ENCODE measurements around the gene SLC25A21.

GRCh38 chr14:37215345-37215744 lies 42.9 kb upstream of the SLC25A21 start:
- TF ChIP-seq EZH2 (IDR thresholded peaks at IDR 0.05; ENCODE audit: low read depth, unreplicated experiment) (no peak), CTCF (conservative IDR thresholded peaks at IDR 0.05; ENCODE audit: low read depth in 2 of 2) (no peak), EZH2phosphoT487 (IDR thresholded peaks at IDR 0.05; ENCODE audit: unreplicated experiment) (no peak), POLR2AphosphoS5 (IDR thresholded peaks at IDR 0.05; ENCODE audit: low read depth) (no peak), ZNF462 (CRISPR knock-in tag; IDR thresholded peaks at IDR 0.05) (no peak), CREB1 (CRISPR knock-in tag; IDR thresholded peaks at IDR 0.05; ENCODE audit: low read depth) (no peak), JUNB (IDR thresholded peaks at IDR 0.05; ENCODE audit: unreplicated experiment) (no peak), ZNF331 (CRISPR knock-in tag; IDR thresholded peaks at IDR 0.05; ENCODE audit: low read depth) (no peak), NANOG (IDR thresholded peaks at IDR 0.05; ENCODE audit: borderline replicate concordance) (no peak), STAT1 (IDR thresholded peaks at IDR 0.05; ENCODE audit: unreplicated experiment) (no peak), ZNF114 (CRISPR knock-in tag; IDR thresholded peaks at IDR 0.05) (no peak)
- TF ChIP-seq, protein P1, sequence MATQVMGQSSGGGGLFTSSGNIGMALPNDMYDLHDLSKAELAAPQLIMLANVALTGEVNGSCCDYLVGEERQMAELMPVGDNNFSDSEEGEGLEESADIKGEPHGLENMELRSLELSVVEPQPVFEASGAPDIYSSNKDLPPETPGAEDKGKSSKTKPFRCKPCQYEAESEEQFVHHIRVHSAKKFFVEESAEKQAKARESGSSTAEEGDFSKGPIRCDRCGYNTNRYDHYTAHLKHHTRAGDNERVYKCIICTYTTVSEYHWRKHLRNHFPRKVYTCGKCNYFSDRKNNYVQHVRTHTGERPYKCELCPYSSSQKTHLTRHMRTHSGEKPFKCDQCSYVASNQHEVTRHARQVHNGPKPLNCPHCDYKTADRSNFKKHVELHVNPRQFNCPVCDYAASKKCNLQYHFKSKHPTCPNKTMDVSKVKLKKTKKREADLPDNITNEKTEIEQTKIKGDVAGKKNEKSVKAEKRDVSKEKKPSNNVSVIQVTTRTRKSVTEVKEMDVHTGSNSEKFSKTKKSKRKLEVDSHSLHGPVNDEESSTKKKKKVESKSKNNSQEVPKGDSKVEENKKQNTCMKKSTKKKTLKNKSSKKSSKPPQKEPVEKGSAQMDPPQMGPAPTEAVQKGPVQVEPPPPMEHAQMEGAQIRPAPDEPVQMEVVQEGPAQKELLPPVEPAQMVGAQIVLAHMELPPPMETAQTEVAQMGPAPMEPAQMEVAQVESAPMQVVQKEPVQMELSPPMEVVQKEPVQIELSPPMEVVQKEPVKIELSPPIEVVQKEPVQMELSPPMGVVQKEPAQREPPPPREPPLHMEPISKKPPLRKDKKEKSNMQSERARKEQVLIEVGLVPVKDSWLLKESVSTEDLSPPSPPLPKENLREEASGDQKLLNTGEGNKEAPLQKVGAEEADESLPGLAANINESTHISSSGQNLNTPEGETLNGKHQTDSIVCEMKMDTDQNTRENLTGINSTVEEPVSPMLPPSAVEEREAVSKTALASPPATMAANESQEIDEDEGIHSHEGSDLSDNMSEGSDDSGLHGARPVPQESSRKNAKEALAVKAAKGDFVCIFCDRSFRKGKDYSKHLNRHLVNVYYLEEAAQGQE (IDR thresholded peaks at IDR 0.05; ENCODE audit: unreplicated experiment) = no peak
- TF ChIP-seq, protein P2, sequence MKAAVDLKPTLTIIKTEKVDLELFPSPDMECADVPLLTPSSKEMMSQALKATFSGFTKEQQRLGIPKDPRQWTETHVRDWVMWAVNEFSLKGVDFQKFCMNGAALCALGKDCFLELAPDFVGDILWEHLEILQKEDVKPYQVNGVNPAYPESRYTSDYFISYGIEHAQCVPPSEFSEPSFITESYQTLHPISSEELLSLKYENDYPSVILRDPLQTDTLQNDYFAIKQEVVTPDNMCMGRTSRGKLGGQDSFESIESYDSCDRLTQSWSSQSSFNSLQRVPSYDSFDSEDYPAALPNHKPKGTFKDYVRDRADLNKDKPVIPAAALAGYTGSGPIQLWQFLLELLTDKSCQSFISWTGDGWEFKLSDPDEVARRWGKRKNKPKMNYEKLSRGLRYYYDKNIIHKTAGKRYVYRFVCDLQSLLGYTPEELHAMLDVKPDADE (IDR thresholded peaks at IDR 0.05) = no peak

Measured in GM23338 (cell line).